Body of pancreas (tissue), 4 donors: ENCODE data around the gene ACOX3.

Source experiments
- CTCF ChIP-seq, 7 experiments: fragments of 450-650 bp in 4 of 7; fragments of 200-600 bp in 3 of 7; sonication (generic) in 3 of 7; IDR thresholded peaks; one replicate each; pipeline ENCODE4 v1.5.1; 2016 to 2019; ENCODE audit warnings: antibody characterized with exemption in 7 of 7
- POLR2A ChIP-seq, 3 donors: fragments of 450-650 bp; IDR thresholded peaks; one replicate each; pipeline ENCODE4 v1.6.1; 2016; ENCODE audit warnings: antibody characterized with exemption in 3 of 3, mild to moderate bottlenecking in 2 of 3

DNA sequence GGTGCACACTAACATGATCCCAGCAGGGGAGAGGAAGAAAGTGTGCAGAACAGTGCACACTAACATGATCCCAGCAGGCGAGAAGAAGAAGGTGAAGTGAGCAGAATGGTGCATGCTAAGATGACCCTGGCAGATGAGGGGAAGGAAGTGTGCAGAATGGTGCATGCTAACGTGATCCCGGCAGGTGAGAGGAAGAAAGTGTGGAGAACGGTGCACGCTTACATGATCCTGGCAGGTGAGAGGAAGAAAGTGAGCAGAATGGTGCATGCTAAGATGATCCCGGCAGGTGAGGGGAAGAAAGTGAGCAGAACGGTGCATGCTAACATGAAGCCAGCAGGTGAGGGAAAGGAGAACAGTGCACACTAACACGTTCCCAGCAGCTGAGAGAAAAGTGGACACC, 83.7 kb downstream of the ACOX3 start:
- TF ChIP-seq CTCF (IDR thresholded peaks at IDR 0.05) (no peak), POLR2A (IDR thresholded peaks at IDR 0.05) (no peak)
